Measurements from ENCODE around the gene PFKP. TPM values are rescaled to one million over a fixed set of nuclear protein-coding genes. Genes with fewer than 3 reads are reported as not detected.

The PFKP gene
- total RNA-seq, 1 experiment from 2014 or later = 140 TPM

DNA sequence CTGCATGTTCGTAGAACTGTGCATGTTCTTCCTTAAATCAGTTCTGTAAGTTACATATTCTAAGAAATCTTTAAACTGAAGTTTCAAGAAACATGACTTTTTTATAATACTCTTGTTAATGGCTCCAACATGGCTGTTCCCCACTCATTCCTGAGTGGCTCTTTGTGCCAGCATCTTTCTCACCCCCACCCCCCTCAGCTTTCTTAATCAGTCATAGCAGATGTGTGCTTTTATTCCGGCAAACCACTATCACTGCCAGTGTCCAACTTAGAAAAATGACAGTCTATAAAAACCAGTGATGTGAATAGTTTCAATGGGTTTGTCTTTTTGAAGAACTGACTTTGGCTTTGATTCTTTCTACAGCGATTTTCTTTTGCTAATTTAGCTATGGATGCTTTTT is 67.7 kb downstream of the PFKP start:
- H3K4me3 ChIP-seq (ENCODE audit: low read length) = no peak overlapping the region
- no peaks in the 10 kb centered on the region for H3K9me3 ChIP-seq (ENCODE audit: low read length)
- H3K9me2 ChIP-seq (replicated peaks; ENCODE audit: low read length) = no peaks in the 10 kb centered on the region
- H3K4me1 ChIP-seq (ENCODE audit: insufficient read depth, low read length) = peaks cover 13% of the 10 kb centered on the region; the same call in 1 of the 2 replicates
- H4K20me1 ChIP-seq (ENCODE audit: low read length) = no peaks in the 10 kb centered on the region
- H3F3A ChIP-seq (ENCODE audit: low read length, unreplicated experiment) = no peaks in the 10 kb centered on the region
- no peaks in the 10 kb centered on the region for H3K79me2 ChIP-seq (ENCODE audit: low read length)
- no peaks in the 10 kb centered on the region for H3K27me3 ChIP-seq (ENCODE audit: low read length)
- ChIA-PET POLR2A (ENCODE audit: unreplicated experiment) (no interaction called here), CTCF (no interaction called here)
- no peak overlapping the region for H3K4me2 ChIP-seq (ENCODE audit: low read length)
- ATAC-seq (no peak), DNase-seq (no peak)
- H3K36me3 ChIP-seq (ENCODE audit: low read depth, low read length) = peaks cover 28% of the 10 kb centered on the region
- TF ChIP-seq EZH2phosphoT487 (IDR thresholded peaks at IDR 0.05; ENCODE audit: borderline replicate concordance, low read length) = no peak
- TF ChIP-seq, protein P1, sequence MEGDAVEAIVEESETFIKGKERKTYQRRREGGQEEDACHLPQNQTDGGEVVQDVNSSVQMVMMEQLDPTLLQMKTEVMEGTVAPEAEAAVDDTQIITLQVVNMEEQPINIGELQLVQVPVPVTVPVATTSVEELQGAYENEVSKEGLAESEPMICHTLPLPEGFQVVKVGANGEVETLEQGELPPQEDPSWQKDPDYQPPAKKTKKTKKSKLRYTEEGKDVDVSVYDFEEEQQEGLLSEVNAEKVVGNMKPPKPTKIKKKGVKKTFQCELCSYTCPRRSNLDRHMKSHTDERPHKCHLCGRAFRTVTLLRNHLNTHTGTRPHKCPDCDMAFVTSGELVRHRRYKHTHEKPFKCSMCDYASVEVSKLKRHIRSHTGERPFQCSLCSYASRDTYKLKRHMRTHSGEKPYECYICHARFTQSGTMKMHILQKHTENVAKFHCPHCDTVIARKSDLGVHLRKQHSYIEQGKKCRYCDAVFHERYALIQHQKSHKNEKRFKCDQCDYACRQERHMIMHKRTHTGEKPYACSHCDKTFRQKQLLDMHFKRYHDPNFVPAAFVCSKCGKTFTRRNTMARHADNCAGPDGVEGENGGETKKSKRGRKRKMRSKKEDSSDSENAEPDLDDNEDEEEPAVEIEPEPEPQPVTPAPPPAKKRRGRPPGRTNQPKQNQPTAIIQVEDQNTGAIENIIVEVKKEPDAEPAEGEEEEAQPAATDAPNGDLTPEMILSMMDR (conservative IDR thresholded peaks at IDR 0.05; ENCODE audit: low read depth, low read length) = no peak
- TF ChIP-seq EZH2 (IDR thresholded peaks at IDR 0.05; ENCODE audit: low read length, unreplicated experiment) = no peak
- no peak overlapping the region for H3K27ac ChIP-seq (ENCODE audit: low read length)
- intact Hi-C loops (cut with micrococcal nuclease) = no loop called here
- H3K9ac ChIP-seq (ENCODE audit: low read length) = no peak overlapping the region
- H2AFZ ChIP-seq (ENCODE audit: low read length) = no peak overlapping the region
- no TSS peak for BruUV-seq (replicated peaks)

DNA sequence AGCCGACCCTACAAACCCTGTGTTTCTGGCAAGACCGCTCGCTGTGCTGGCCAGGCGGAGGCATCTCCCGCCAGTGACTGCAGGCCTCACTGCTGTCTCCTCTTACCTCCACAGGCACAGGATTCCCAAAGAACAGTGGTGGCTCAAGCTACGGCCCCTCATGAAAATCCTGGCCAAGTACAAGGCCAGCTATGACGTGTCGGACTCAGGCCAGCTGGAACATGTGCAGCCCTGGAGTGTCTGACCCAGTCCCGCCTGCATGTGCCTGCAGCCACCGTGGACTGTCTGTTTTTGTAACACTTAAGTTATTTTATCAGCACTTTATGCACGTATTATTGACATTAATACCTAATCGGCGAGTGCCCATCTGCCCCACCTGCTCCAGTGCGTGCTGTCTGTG is 69.0 kb downstream of the PFKP start:
- CTCF ChIA-PET = no interaction called here

More for the DNA sequence above, 69.0 kb downstream of the PFKP start:
- POLR2A ChIA-PET (ENCODE audit: unreplicated experiment) = no interaction called here
- H3K27ac ChIP-seq (ENCODE audit: low read length) = no peak overlapping the region
- TF ChIP-seq, protein P1 (conservative IDR thresholded peaks at IDR 0.05; ENCODE audit: low read depth, low read length) = no peak
- TF ChIP-seq EZH2 (IDR thresholded peaks at IDR 0.05; ENCODE audit: low read length, unreplicated experiment) (no peak), EZH2phosphoT487 (IDR thresholded peaks at IDR 0.05; ENCODE audit: borderline replicate concordance, low read length) (no peak)
- no peaks in the 10 kb centered on the region for H3K9me2 ChIP-seq (replicated peaks; ENCODE audit: low read length)
- H3K4me3 ChIP-seq (ENCODE audit: low read length) = no peak overlapping the region
- DNase-seq (no peak), ATAC-seq (no peak)
- H3F3A ChIP-seq (ENCODE audit: low read length, unreplicated experiment) = no peaks in the 10 kb centered on the region
- H2AFZ ChIP-seq (ENCODE audit: low read length) = no peak overlapping the region
- intact Hi-C loops (cut with micrococcal nuclease) = no loop called here
- no peaks in the 10 kb centered on the region for H3K79me2 ChIP-seq (ENCODE audit: low read length)
- no peak overlapping the region for H3K9ac ChIP-seq (ENCODE audit: low read length)
- H3K4me1 ChIP-seq (ENCODE audit: insufficient read depth, low read length) = peaks cover 6% of the 10 kb centered on the region; the same call in 1 of the 2 replicates
- no peaks in the 10 kb centered on the region for H4K20me1 ChIP-seq (ENCODE audit: low read length)
- no peaks in the 10 kb centered on the region for H3K27me3 ChIP-seq (ENCODE audit: low read length)
- H3K36me3 ChIP-seq (ENCODE audit: low read depth, low read length) = peaks cover 28% of the 10 kb centered on the region
- no TSS peak for BruUV-seq (replicated peaks)
- H3K9me3 ChIP-seq (ENCODE audit: low read length) = no peaks in the 10 kb centered on the region
- H3K4me2 ChIP-seq (ENCODE audit: low read length) = no peak overlapping the region
